ENCODE results near the gene ODAD4. TPM values are rescaled to one million over a fixed set of nuclear protein-coding genes. Genes with fewer than 3 reads are reported as not detected.

Gene ODAD4
- total RNA-seq, 1 experiment from 2014 or later = 0.27 TPM

- no peak for DNase-seq (ENCODE audit: low read depth)
Observed at GRCh38 chr17:41971721-41972523, 41.5 kb downstream of the ODAD4 start.

GRCh38 chr17:41972571-41973407 lies 42.4 kb downstream of the ODAD4 start:
- DNase-seq (ENCODE audit: low read depth) = peak; percentile 36

GRCh38 chr17:41973408-41973811 lies 43.0 kb downstream of the ODAD4 start:
- DNase-seq (ENCODE audit: low read depth) = no peak

GRCh38 chr17:41974031-41974430 lies 43.6 kb downstream of the ODAD4 start:
- DNase-seq (ENCODE audit: low read depth) = no peak

GRCh38 chr17:41974658-41975057 lies 44.2 kb downstream of the ODAD4 start:
- DNase-seq (ENCODE audit: low read depth) = no peak

- peak; percentile 53 for DNase-seq (ENCODE audit: low read depth)
Observed at GRCh38 chr17:41975099-41976083, 45.0 kb downstream of the ODAD4 start.

- no peak for DNase-seq (ENCODE audit: low read depth)
Observed at GRCh38 chr17:41976142-41976768, 45.8 kb downstream of the ODAD4 start.

- DNase-seq (ENCODE audit: low read depth) = no peak
Observed at GRCh38 chr17:41977991-41978390, 47.6 kb downstream of the ODAD4 start.

GRCh38 chr17:41982026-41982760 lies 51.8 kb downstream of the ODAD4 start:
- peak; percentile 50 for DNase-seq (ENCODE audit: low read depth)

- no peak for DNase-seq (ENCODE audit: low read depth)
Observed at GRCh38 chr17:41984454-41984853, 54.0 kb downstream of the ODAD4 start.

- DNase-seq (ENCODE audit: low read depth) = no peak
Observed at GRCh38 chr17:41985919-41986318, 55.5 kb downstream of the ODAD4 start.

GRCh38 chr17:41986634-41987033 lies 56.2 kb downstream of the ODAD4 start:
- DNase-seq (ENCODE audit: low read depth) = no peak

GRCh38 chr17:41987642-41988041 lies 57.2 kb downstream of the ODAD4 start:
- no peak for DNase-seq (ENCODE audit: low read depth)

- DNase-seq (ENCODE audit: low read depth) = no peak
Observed at GRCh38 chr17:41988418-41988817, 58.0 kb downstream of the ODAD4 start.

- no peak for DNase-seq (ENCODE audit: low read depth)
Observed at GRCh38 chr17:41989702-41990419, 59.4 kb downstream of the ODAD4 start.

GRCh38 chr17:41992576-41992975 lies 62.2 kb downstream of the ODAD4 start:
- DNase-seq (ENCODE audit: low read depth) = no peak

- DNase-seq (ENCODE audit: low read depth) = no peak
Observed at GRCh38 chr17:41996855-41997164, 66.4 kb downstream of the ODAD4 start.

- DNase-seq (ENCODE audit: low read depth) = no peak
Observed at GRCh38 chr17:41998497-41998896, 68.1 kb downstream of the ODAD4 start.

- no peak for DNase-seq (ENCODE audit: low read depth)
Observed at GRCh38 chr17:42000413-42001133, 70.2 kb downstream of the ODAD4 start.

Measured in M059J (cell line).